Peyer's patch (tissue), 4 donors: ENCODE data around the gene RUFY4. TPM values are rescaled to one million over a fixed set of nuclear protein-coding genes. Genes with fewer than 3 reads are reported as not detected.
"Not testable (repeated sequence)": the region's sequence is repeated elsewhere in the genome, so short reads cannot be mapped to it uniquely, and the experiment has no call there.

Experiments
- DNase-seq, 3 donors: peaks; one replicate each; pipeline ENCODE4 v3.0.0-alpha.2; 2017 to 2019
- H3K27ac ChIP-seq, 4 donors: fragments of 200-600 bp; sonication (generic); one replicate each; pipeline ENCODE4 v1.5.1; 2016 to 2019
- H3K27me3 ChIP-seq, 2 donors: fragments of 200-600 bp; sonication (generic); one replicate each; pipeline ENCODE4 v1.5.1; 2019
- H3K36me3 ChIP-seq, 3 donors: fragments of 200-600 bp; sonication (generic); one replicate each; pipeline ENCODE4 v1.5.1; 2016 to 2019
- H3K4me1 ChIP-seq, 4 donors: fragments of 200-600 bp; sonication (generic); one replicate each; pipeline ENCODE4 v1.5.1; 2016 to 2019
- H3K4me3 ChIP-seq, 4 donors: fragments of 200-600 bp; sonication (generic); 1 replicate in 3 of 4; 2 replicates in 1 of 4; pipeline ENCODE4 v1.5.1; 2016 to 2019; ENCODE audit warnings: mild to moderate bottlenecking in 1 of 4
- H3K9me3 ChIP-seq, 4 donors: fragments of 200-600 bp; sonication (generic); one replicate each; pipeline ENCODE4 v1.5.1; 2016 to 2019; ENCODE audit warnings: mild to moderate bottlenecking in 1 of 4
- POLR2A ChIP-seq, 2 donors: fragments of 450-650 bp; IDR thresholded peaks; one replicate each; pipeline ENCODE4 v1.5.1; 2017; ENCODE audit warnings: antibody characterized with exemption in 2 of 2, mild to moderate bottlenecking in 2 of 2, moderate library complexity in 2 of 2
- total RNA-seq, 4 donors: library from RNA; depleted of rRNA; stranded (reverse); fragments of >200 nt; gene quantifications; one replicate each; pipeline ENCODE4 v1.1.0, GENCODE V29; 2016
- TF ChIP-seq, protein P1 (sequence below), 6 experiments: fragments of 450-650 bp in 4 of 6; fragments of 200-600 bp in 2 of 6; sonication (generic) in 1 of 6; IDR thresholded peaks; one replicate each; pipeline ENCODE4 v1.5.1; 2017 to 2019; ENCODE audit warnings: antibody characterized with exemption in 6 of 6, mild to moderate bottlenecking in 3 of 6, moderate library complexity in 1 of 6

The RUFY4 gene
- total RNA-seq, 4 donors from 2014 or later, result 0.27 to 5.0 TPM; not detected in 2

DNA sequence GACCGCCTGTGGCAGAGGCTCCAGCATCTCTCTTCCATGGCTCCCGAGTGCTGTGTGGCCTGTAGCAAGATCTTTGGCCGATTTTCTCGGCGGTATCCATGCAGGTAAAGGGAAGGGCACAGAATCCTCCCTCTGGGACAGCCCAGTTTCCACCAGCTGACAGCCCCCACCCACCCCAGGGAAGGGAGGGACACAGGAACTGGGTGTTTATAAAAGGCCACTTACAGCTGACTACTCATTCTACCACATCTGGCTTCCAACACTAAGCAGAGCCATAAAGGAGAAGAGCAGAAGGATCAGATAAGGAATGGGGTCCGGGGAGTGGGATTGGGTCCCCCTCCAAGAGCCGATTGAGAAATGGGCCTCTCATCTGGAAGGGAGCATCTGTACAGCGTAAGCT, 20.2 kb downstream of the RUFY4 start:
- Histone ChIP-seq H3K4me1 (no peaks in the 10 kb centered on the region), H3K27me3 (no peaks in the 10 kb centered on the region), H3K4me3 (no peak overlapping the region), H3K27ac (no peak overlapping the region), H3K9me3 (peaks cover 0 to 6% (median 0%) of the 10 kb centered on the region in 4 donors), H3K36me3 (no peaks in the 10 kb centered on the region)
- TF ChIP-seq, protein P1, sequence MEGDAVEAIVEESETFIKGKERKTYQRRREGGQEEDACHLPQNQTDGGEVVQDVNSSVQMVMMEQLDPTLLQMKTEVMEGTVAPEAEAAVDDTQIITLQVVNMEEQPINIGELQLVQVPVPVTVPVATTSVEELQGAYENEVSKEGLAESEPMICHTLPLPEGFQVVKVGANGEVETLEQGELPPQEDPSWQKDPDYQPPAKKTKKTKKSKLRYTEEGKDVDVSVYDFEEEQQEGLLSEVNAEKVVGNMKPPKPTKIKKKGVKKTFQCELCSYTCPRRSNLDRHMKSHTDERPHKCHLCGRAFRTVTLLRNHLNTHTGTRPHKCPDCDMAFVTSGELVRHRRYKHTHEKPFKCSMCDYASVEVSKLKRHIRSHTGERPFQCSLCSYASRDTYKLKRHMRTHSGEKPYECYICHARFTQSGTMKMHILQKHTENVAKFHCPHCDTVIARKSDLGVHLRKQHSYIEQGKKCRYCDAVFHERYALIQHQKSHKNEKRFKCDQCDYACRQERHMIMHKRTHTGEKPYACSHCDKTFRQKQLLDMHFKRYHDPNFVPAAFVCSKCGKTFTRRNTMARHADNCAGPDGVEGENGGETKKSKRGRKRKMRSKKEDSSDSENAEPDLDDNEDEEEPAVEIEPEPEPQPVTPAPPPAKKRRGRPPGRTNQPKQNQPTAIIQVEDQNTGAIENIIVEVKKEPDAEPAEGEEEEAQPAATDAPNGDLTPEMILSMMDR (IDR thresholded peaks at IDR 0.05), result no peak
- TF ChIP-seq POLR2A (IDR thresholded peaks at IDR 0.05), result no peak
- no peak for DNase-seq

- Histone ChIP-seq H3K9me3 (peaks cover 0 to 6% (median 0%) of the 10 kb centered on the region in 4 donors), H3K36me3 (no peaks in the 10 kb centered on the region), H3K27ac (no peak overlapping the region), H3K4me3 (no peak overlapping the region), H3K27me3 (no peaks in the 10 kb centered on the region), H3K4me1 (no peaks in the 10 kb centered on the region)
- DNase-seq, result no peak
- TF ChIP-seq, protein P1 (IDR thresholded peaks at IDR 0.05), result no peak
- no peak for TF ChIP-seq POLR2A (IDR thresholded peaks at IDR 0.05)
Observed at GRCh38 chr2:218091746-218092145, 22.7 kb downstream of the RUFY4 start.

- H3K9me3 ChIP-seq, result no peaks in the 10 kb centered on the region
- H3K4me3 ChIP-seq, result no peak overlapping the region
- no peaks in the 10 kb centered on the region for H3K36me3 ChIP-seq
- no peak overlapping the region for H3K27ac ChIP-seq
- no peak for TF ChIP-seq POLR2A (IDR thresholded peaks at IDR 0.05)
- TF ChIP-seq, protein P1 (IDR thresholded peaks at IDR 0.05), result no peak
- no peaks in the 10 kb centered on the region for H3K27me3 ChIP-seq
- DNase-seq, result no peak
- no peaks in the 10 kb centered on the region for H3K4me1 ChIP-seq
Observed at GRCh38 chr2:218093879-218094278, 24.8 kb downstream of the RUFY4 start.

DNA sequence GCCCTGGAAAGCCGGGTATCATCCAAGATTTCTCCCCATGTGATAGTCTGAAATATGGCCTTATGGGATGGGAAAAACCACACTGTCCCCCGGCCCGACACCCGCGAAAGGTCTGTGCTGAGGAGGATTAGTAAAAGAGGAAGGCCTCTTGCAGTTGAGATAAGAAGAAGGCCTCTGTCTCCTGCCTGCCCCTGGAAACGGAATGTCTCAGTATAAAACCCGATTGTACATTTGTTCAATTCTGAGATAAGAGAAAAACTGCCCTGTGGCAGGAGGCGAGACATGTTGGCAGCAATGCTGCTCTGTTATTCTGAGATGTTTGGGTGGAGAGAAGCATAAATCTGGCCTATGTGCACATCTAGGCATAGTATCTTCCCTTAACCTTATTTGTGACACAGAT, 26.8 kb downstream of the RUFY4 start:
- no peak overlapping the region for H3K4me3 ChIP-seq
- TF ChIP-seq, protein P1 (IDR thresholded peaks at IDR 0.05), result no peak

GRCh38 chr2:218097975-218098374, 28.9 kb downstream of the RUFY4 start:
- TF ChIP-seq, protein P1 (IDR thresholded peaks at IDR 0.05), result no peak
- TF ChIP-seq POLR2A (IDR thresholded peaks at IDR 0.05), result no peak
- no peaks in the 10 kb centered on the region for H3K9me3 ChIP-seq
- H3K4me3 ChIP-seq, result no peak overlapping the region
- H3K4me1 ChIP-seq, result no peaks in the 10 kb centered on the region
- H3K36me3 ChIP-seq, result no peaks in the 10 kb centered on the region
- DNase-seq, result no peak
- no peak overlapping the region for H3K27ac ChIP-seq
- H3K27me3 ChIP-seq, result no peaks in the 10 kb centered on the region

More for the DNA sequence above, 26.8 kb downstream of the RUFY4 start:
- no peaks in the 10 kb centered on the region for H3K36me3 ChIP-seq
- no peak overlapping the region for H3K27ac ChIP-seq
- no peak for DNase-seq
- no peaks in the 10 kb centered on the region for H3K9me3 ChIP-seq
- no peaks in the 10 kb centered on the region for H3K4me1 ChIP-seq
- no peaks in the 10 kb centered on the region for H3K27me3 ChIP-seq

DNA sequence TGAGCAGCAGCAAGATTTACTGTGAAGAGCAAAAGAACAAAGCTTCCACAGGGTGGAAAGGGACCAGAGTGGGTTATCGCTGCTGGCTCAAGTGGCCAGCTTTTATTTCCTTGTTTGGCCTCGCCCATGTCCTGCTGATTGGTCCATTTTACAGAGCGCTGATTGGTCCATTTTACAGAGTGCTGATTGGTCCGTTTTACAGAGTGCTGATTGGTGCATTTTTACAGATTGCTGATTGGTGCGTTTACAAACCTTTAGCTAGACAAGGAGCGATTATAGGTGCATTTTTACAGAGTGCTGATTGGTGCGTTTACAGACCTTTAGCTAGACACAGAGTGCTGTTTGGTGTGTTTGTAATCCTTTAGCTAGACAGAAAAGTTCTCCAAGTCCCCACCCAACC, 39.8 kb downstream of the RUFY4 start:
- DNase-seq, H3K27ac ChIP-seq, H3K27me3 ChIP-seq, H3K4me3 ChIP-seq, H3K4me1 ChIP-seq, H3K36me3 ChIP-seq, H3K9me3 ChIP-seq: not testable (repeated sequence)

DNA sequence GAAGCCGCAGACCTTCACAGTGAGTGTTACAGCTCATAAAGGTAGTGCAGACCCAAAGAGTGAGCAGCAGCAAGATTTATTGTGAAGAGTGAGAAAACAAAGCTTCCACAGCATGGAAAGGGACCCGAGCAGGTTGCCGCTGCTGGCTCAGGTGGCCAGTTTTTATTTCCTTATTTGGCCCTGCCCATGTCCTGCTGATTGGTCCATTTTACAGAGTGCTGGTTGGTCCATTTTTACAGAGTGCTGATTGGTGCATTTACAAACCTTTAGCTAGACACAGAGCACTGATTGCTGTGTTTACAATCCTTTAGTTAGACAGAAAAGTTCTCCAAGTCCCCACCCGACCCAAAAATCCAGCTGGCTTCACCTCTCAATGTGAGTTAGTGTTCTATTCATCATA, 52.7 kb downstream of the RUFY4 start:
- H3K36me3 ChIP-seq, DNase-seq, H3K4me1 ChIP-seq, H3K27ac ChIP-seq, H3K4me3 ChIP-seq, H3K27me3 ChIP-seq, H3K9me3 ChIP-seq: not testable (repeated sequence)

DNA sequence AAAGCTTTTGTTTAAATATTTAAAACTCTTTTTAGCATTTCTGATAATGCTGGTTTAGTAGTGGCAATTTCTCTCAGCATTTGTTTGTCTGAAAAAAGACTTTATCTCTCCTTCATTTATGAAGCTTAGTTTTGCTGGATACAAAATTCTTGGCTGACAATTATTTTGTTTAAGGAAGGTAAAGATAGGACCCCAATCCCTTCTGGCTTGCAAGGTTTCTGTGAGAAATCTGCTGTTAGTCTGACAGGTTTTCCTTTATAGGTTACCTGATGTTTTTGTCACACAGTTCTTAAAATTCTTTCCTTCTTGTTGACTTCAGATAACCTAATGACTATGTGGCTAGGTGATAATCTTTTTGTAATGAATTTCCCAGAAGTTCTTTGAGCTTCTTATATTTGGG, 53.2 kb downstream of the RUFY4 start:
- H3K36me3 ChIP-seq, DNase-seq, H3K9me3 ChIP-seq, H3K4me3 ChIP-seq, H3K4me1 ChIP-seq, H3K27me3 ChIP-seq, H3K27ac ChIP-seq: not testable (repeated sequence)
